Caki2 (cell line): Measurements from ENCODE around the gene NKRF. TPM values are rescaled to one million over a fixed set of nuclear protein-coding genes. Genes with fewer than 3 reads are reported as not detected.

Experiments used
- DNase-seq: peaks from one replicate; pipeline ENCODE4 v3.0.0-alpha.2; 2015; ENCODE audit warnings: low read depth
- in situ Hi-C: cut with HindIII; loops from 2 replicates; pipeline ENCODE4 v1.10.0; 2016; ENCODE audit warnings: low sequenced_read_pairs, low pct_unique_long_range_greater_than_20kb, mixed read lengths
- total RNA-seq: library from RNA; depleted of rRNA; stranded (reverse); fragments of >200 nt; shearing (Covaris generic); gene quantifications from 2 replicates; pipeline ENCODE4 v1.2.3, GENCODE V29; 2014; ENCODE audit warnings: low replicate concordance; rRNA removed

The NKRF gene
- total RNA-seq, 1 experiment from 2014 or later: 5.2 TPM

GRCh38 chrX:119552508-119552907 lies 53.7 kb downstream of the NKRF start:
- no peak for DNase-seq
- in situ Hi-C loops: no loop called here

- no peak for DNase-seq
- in situ Hi-C loops: no loop called here
These were observed 56.8 kb downstream of the NKRF start for GRCh38 chrX:119549327-119550016.

GRCh38 chrX:119541188-119541587 lies 65.0 kb downstream of the NKRF start:
- in situ Hi-C loops: no loop called here
- DNase-seq: peak; percentile 49

- in situ Hi-C loops: no loop called here
These were observed 66.4 kb downstream of the NKRF start for GRCh38 chrX:119539872-119540271.

More at GRCh38 chrX:119539872-119540271, 66.4 kb downstream of the NKRF start:
- DNase-seq: no peak

Other genes with a start within 250 kb of the NKRF start
- 17.0 and 24.8 TPM in 2 replicates for gene SLC25A43, start 207.1 kb downstream of the NKRF start, total RNA-seq
- 37.5 and 59.0 TPM in 2 replicates for gene SLC25A5, start 138.0 kb downstream of the NKRF start, total RNA-seq
- gene STEEP1, start 41.0 kb downstream of the NKRF start, total RNA-seq: 55.2 and 62.4 TPM in 2 replicates
- 32.4 and 46.1 TPM in 2 replicates for gene UBE2A, start 31.9 kb downstream of the NKRF start, total RNA-seq
- gene SEPTIN6, start 86.7 kb upstream of the NKRF start, total RNA-seq: 5.3 and 11.7 TPM in 2 replicates
- 1.5 TPM in 1 of 2 replicates, not detected in the other for gene SOWAHD, start 152.2 kb upstream of the NKRF start, total RNA-seq
- gene RPL39, start 185.2 kb upstream of the NKRF start, total RNA-seq: 2,019 and 2,237 TPM in 2 replicates
- gene UPF3B, start 246.5 kb upstream of the NKRF start, total RNA-seq: 0.75 and 1.2 TPM in 2 replicates